ENCODE data around the gene FNDC5.

The FNDC5 gene

GRCh38 chr1:32891241-32891570 lies 20.5 kb upstream of the FNDC5 start:
- no peak overlapping the region for H3K9ac ChIP-seq (ENCODE audit: low read depth in 1 of 2, low read length in 2 of 2)
- H3K27ac ChIP-seq (ENCODE audit: low read depth, low read length): no peak overlapping the region
- no peak overlapping the region for H3K4me3 ChIP-seq (ENCODE audit: low read depth in 1 of 2, low read length in 2 of 2)
- H3K36me3 ChIP-seq (ENCODE audit: control insufficient read depth in 1 of 2, insufficient read depth in 2 of 2, low read length in 2 of 2): peaks cover 0 to 12% of the 10 kb centered on the region in 2 donors
- H3K4me1 ChIP-seq (ENCODE audit: control insufficient read depth in 1 of 2, insufficient read depth in 2 of 2, low read length in 2 of 2): peaks cover 4 to 5% of the 10 kb centered on the region in 2 donors
- H3K9me3 ChIP-seq (ENCODE audit: control insufficient read depth in 1 of 2, low read length in 2 of 2): no peaks in the 10 kb centered on the region
- H3K27me3 ChIP-seq (ENCODE audit: control insufficient read depth in 1 of 2, insufficient read depth in 2 of 2, low read length in 2 of 2): peaks cover 20 to 25% of the 10 kb centered on the region in 2 donors

- H3K27ac ChIP-seq (ENCODE audit: low read depth, low read length): no peak overlapping the region
Observed at GRCh38 chr1:32890516-32891240, 20.0 kb upstream of the FNDC5 start.

GRCh38 chr1:32889731-32890278 lies 19.1 kb upstream of the FNDC5 start:
- no peak overlapping the region for H3K4me3 ChIP-seq (ENCODE audit: low read depth in 1 of 2, low read length in 2 of 2)
- H3K27me3 ChIP-seq (ENCODE audit: control insufficient read depth in 1 of 2, insufficient read depth in 2 of 2, low read length in 2 of 2): peaks cover 28 to 37% of the 10 kb centered on the region in 2 donors
- H3K9me3 ChIP-seq (ENCODE audit: control insufficient read depth in 1 of 2, low read length in 2 of 2): no peaks in the 10 kb centered on the region
- H3K4me1 ChIP-seq (ENCODE audit: control insufficient read depth in 1 of 2, insufficient read depth in 2 of 2, low read length in 2 of 2): peaks cover 5 to 7% of the 10 kb centered on the region in 2 donors
- no peak overlapping the region for H3K9ac ChIP-seq (ENCODE audit: low read depth in 1 of 2, low read length in 2 of 2)
- H3K36me3 ChIP-seq (ENCODE audit: control insufficient read depth in 1 of 2, insufficient read depth in 2 of 2, low read length in 2 of 2): no peaks in the 10 kb centered on the region
- no peak overlapping the region for H3K27ac ChIP-seq (ENCODE audit: low read depth, low read length)

More at GRCh38 chr1:32890516-32891240, 20.0 kb upstream of the FNDC5 start:
- no peak overlapping the region for H3K4me3 ChIP-seq (ENCODE audit: low read depth in 1 of 2, low read length in 2 of 2)
- H3K36me3 ChIP-seq (ENCODE audit: control insufficient read depth in 1 of 2, insufficient read depth in 2 of 2, low read length in 2 of 2): peaks cover 0 to 8% of the 10 kb centered on the region in 2 donors
- H3K9ac ChIP-seq (ENCODE audit: low read depth in 1 of 2, low read length in 2 of 2): no peak overlapping the region
- H3K27me3 ChIP-seq (ENCODE audit: control insufficient read depth in 1 of 2, insufficient read depth in 2 of 2, low read length in 2 of 2): peaks cover 20 to 29% of the 10 kb centered on the region in 2 donors
- peaks cover 5 to 7% of the 10 kb centered on the region in 2 donors for H3K4me1 ChIP-seq (ENCODE audit: control insufficient read depth in 1 of 2, insufficient read depth in 2 of 2, low read length in 2 of 2)
- no peaks in the 10 kb centered on the region for H3K9me3 ChIP-seq (ENCODE audit: control insufficient read depth in 1 of 2, low read length in 2 of 2)

- no peaks in the 10 kb centered on the region for H3K9me3 ChIP-seq (ENCODE audit: control insufficient read depth in 1 of 2, low read length in 2 of 2)
- H3K27me3 ChIP-seq (ENCODE audit: control insufficient read depth in 1 of 2, insufficient read depth in 2 of 2, low read length in 2 of 2): peaks cover 28 to 45% of the 10 kb centered on the region in 2 donors
- peaks cover 4 to 7% of the 10 kb centered on the region in 2 donors for H3K4me1 ChIP-seq (ENCODE audit: control insufficient read depth in 1 of 2, insufficient read depth in 2 of 2, low read length in 2 of 2)
- H3K9ac ChIP-seq (ENCODE audit: low read depth in 1 of 2, low read length in 2 of 2): no peak overlapping the region
- H3K4me3 ChIP-seq (ENCODE audit: low read depth in 1 of 2, low read length in 2 of 2): no peak overlapping the region
- H3K27ac ChIP-seq (ENCODE audit: low read depth, low read length): no peak overlapping the region
- H3K36me3 ChIP-seq (ENCODE audit: control insufficient read depth in 1 of 2, insufficient read depth in 2 of 2, low read length in 2 of 2): no peaks in the 10 kb centered on the region
Observed at GRCh38 chr1:32888677-32889420, 18.1 kb upstream of the FNDC5 start.

- no peaks in the 10 kb centered on the region for H3K9me3 ChIP-seq (ENCODE audit: control insufficient read depth in 1 of 2, low read length in 2 of 2)
- H3K36me3 ChIP-seq (ENCODE audit: control insufficient read depth in 1 of 2, insufficient read depth in 2 of 2, low read length in 2 of 2): no peaks in the 10 kb centered on the region
- peaks cover 33 to 51% of the 10 kb centered on the region in 2 donors for H3K27me3 ChIP-seq (ENCODE audit: control insufficient read depth in 1 of 2, insufficient read depth in 2 of 2, low read length in 2 of 2)
- H3K4me3 ChIP-seq (ENCODE audit: low read depth in 1 of 2, low read length in 2 of 2): no peak overlapping the region
- H3K27ac ChIP-seq (ENCODE audit: low read depth, low read length): no peak overlapping the region
- H3K4me1 ChIP-seq (ENCODE audit: control insufficient read depth in 1 of 2, insufficient read depth in 2 of 2, low read length in 2 of 2): peaks cover 0 to 7% of the 10 kb centered on the region in 2 donors
- no peak overlapping the region for H3K9ac ChIP-seq (ENCODE audit: low read depth in 1 of 2, low read length in 2 of 2)
Observed at GRCh38 chr1:32888134-32888533, 17.4 kb upstream of the FNDC5 start.

- no peak overlapping the region for H3K27ac ChIP-seq (ENCODE audit: low read depth, low read length)
- H3K36me3 ChIP-seq (ENCODE audit: control insufficient read depth in 1 of 2, insufficient read depth in 2 of 2, low read length in 2 of 2): no peaks in the 10 kb centered on the region
- H3K27me3 ChIP-seq (ENCODE audit: control insufficient read depth in 1 of 2, insufficient read depth in 2 of 2, low read length in 2 of 2): peaks cover 32 to 51% of the 10 kb centered on the region in 2 donors
- no peak overlapping the region for H3K9ac ChIP-seq (ENCODE audit: low read depth in 1 of 2, low read length in 2 of 2)
- no peak overlapping the region for H3K4me3 ChIP-seq (ENCODE audit: low read depth in 1 of 2, low read length in 2 of 2)
- peaks cover 0 to 5% of the 10 kb centered on the region in 2 donors for H3K4me1 ChIP-seq (ENCODE audit: control insufficient read depth in 1 of 2, insufficient read depth in 2 of 2, low read length in 2 of 2)
- H3K9me3 ChIP-seq (ENCODE audit: control insufficient read depth in 1 of 2, low read length in 2 of 2): no peaks in the 10 kb centered on the region
Observed at GRCh38 chr1:32887623-32888022, 16.9 kb upstream of the FNDC5 start.

- H3K9me3 ChIP-seq (ENCODE audit: control insufficient read depth in 1 of 2, low read length in 2 of 2): no peaks in the 10 kb centered on the region
- peaks cover 28 to 48% of the 10 kb centered on the region in 2 donors for H3K27me3 ChIP-seq (ENCODE audit: control insufficient read depth in 1 of 2, insufficient read depth in 2 of 2, low read length in 2 of 2)
- H3K4me3 ChIP-seq (ENCODE audit: low read depth in 1 of 2, low read length in 2 of 2): no peak overlapping the region
- H3K27ac ChIP-seq (ENCODE audit: low read depth, low read length): no peak overlapping the region
- H3K4me1 ChIP-seq (ENCODE audit: control insufficient read depth in 1 of 2, insufficient read depth in 2 of 2, low read length in 2 of 2): peaks cover 0 to 3% of the 10 kb centered on the region in 2 donors
- H3K36me3 ChIP-seq (ENCODE audit: control insufficient read depth in 1 of 2, insufficient read depth in 2 of 2, low read length in 2 of 2): no peaks in the 10 kb centered on the region
- no peak overlapping the region for H3K9ac ChIP-seq (ENCODE audit: low read depth in 1 of 2, low read length in 2 of 2)
Observed at GRCh38 chr1:32886828-32887414, 16.2 kb upstream of the FNDC5 start.

GRCh38 chr1:32886004-32886827 lies 15.5 kb upstream of the FNDC5 start, which contains the start of gene HPCA:
Gene HPCA, plus strand, starts transcription at chr1:32886491. Its CDS starts 2,408 bp downstream, at chr1:32888899.
- Histone ChIP-seq H3K27ac (ENCODE audit: low read depth, low read length) (no peak within 1 kb of the TSS), H3K4me1 (ENCODE audit: control insufficient read depth in 1 of 2, insufficient read depth in 2 of 2, low read length in 2 of 2) (peaks cover 0 to 3% of the 10 kb centered on the region in 2 donors), H3K9me3 (ENCODE audit: control insufficient read depth in 1 of 2, low read length in 2 of 2) (no peaks in the 10 kb centered on the region), H3K9ac (ENCODE audit: low read depth in 1 of 2, low read length in 2 of 2) (no peak within 1 kb of the TSS), H3K27me3 (ENCODE audit: control insufficient read depth in 1 of 2, insufficient read depth in 2 of 2, low read length in 2 of 2) (peaks cover 22 to 45% of the 10 kb centered on the region in 2 donors), H3K4me3 (ENCODE audit: low read depth in 1 of 2, low read length in 2 of 2) (no peak within 1 kb of the TSS), H3K36me3 (ENCODE audit: control insufficient read depth in 1 of 2, insufficient read depth in 2 of 2, low read length in 2 of 2) (no peaks in the 10 kb centered on the region)

GRCh38 chr1:32885676-32886003 lies 14.9 kb upstream of the FNDC5 start:
- H3K4me3 ChIP-seq (ENCODE audit: low read depth in 1 of 2, low read length in 2 of 2): no peak overlapping the region
- peaks cover 21 to 45% of the 10 kb centered on the region in 2 donors for H3K27me3 ChIP-seq (ENCODE audit: control insufficient read depth in 1 of 2, insufficient read depth in 2 of 2, low read length in 2 of 2)
- H3K27ac ChIP-seq (ENCODE audit: low read depth, low read length): no peak overlapping the region
- H3K36me3 ChIP-seq (ENCODE audit: control insufficient read depth in 1 of 2, insufficient read depth in 2 of 2, low read length in 2 of 2): no peaks in the 10 kb centered on the region
- no peak overlapping the region for H3K9ac ChIP-seq (ENCODE audit: low read depth in 1 of 2, low read length in 2 of 2)
- peaks cover 0 to 3% of the 10 kb centered on the region in 2 donors for H3K4me1 ChIP-seq (ENCODE audit: control insufficient read depth in 1 of 2, insufficient read depth in 2 of 2, low read length in 2 of 2)
- H3K9me3 ChIP-seq (ENCODE audit: control insufficient read depth in 1 of 2, low read length in 2 of 2): no peaks in the 10 kb centered on the region

Data from duodenal mucosa (tissue), 2 donors.